GM19372 (cell line): ENCODE measurements around the gene SVIP.
A peak's percentile ranks its signal among the peaks of the same experiment; 100 is the strongest.

Experiments used
- ATAC-seq: cut with Tn5 transposase; IDR thresholded peaks from one replicate; pipeline ENCODE4 v1.9.1; 2021; ENCODE audit warnings: mild to moderate bottlenecking, low read depth, moderate library complexity; ENCODE audit not compliant: unreplicated experiment

Gene SVIP

GRCh38 chr11:22797047-22797446 is 32.6 kb downstream of the SVIP start:
- ATAC-seq: no peak

- no peak for ATAC-seq
These were observed 33.7 kb downstream of the SVIP start for GRCh38 chr11:22795914-22796313.

- ATAC-seq: peak; percentile 48
These were observed 37.1 kb downstream of the SVIP start for GRCh38 chr11:22792497-22792896.

GRCh38 chr11:22787551-22788162 is 41.9 kb downstream of the SVIP start:
- ATAC-seq: peak; percentile 33

GRCh38 chr11:22787055-22787454 is 42.5 kb downstream of the SVIP start:
- no peak for ATAC-seq

GRCh38 chr11:22786475-22786874 is 43.1 kb downstream of the SVIP start:
- peak; percentile 81 for ATAC-seq

GRCh38 chr11:22785251-22785650 is 44.4 kb downstream of the SVIP start:
- no peak for ATAC-seq

- ATAC-seq: peak; percentile 95
These were observed 48.5 kb downstream of the SVIP start for GRCh38 chr11:22780952-22781593.

- no peak for ATAC-seq
These were observed 49.8 kb downstream of the SVIP start for GRCh38 chr11:22779850-22780249.

- no peak for ATAC-seq
These were observed 51.0 kb downstream of the SVIP start for GRCh38 chr11:22778642-22779041.

GRCh38 chr11:22775248-22775647 is 54.4 kb downstream of the SVIP start:
- no peak for ATAC-seq

- no peak for ATAC-seq
These were observed 54.9 kb downstream of the SVIP start for GRCh38 chr11:22774716-22775115.

- ATAC-seq: no peak
These were observed 60.5 kb downstream of the SVIP start for GRCh38 chr11:22769081-22769480.
